Loucy (cell line): ENCODE data around the gene FDX2.
A peak's percentile ranks its signal among the peaks of the same experiment; 100 is the strongest.

ENCODE experiments used
- H2AFZ ChIP-seq: fragments of 200-600 bp; sonication (generic); 2 replicates; pipeline ENCODE4 v1.6.0; 2016; ENCODE audit warnings: antibody characterized with exemption, mild to moderate bottlenecking, low read length, moderate library complexity
- H3F3A ChIP-seq: fragments of 200-600 bp; 2 replicates; pipeline ENCODE4 v1.6.0; 2016; ENCODE audit warnings: antibody characterized with exemption, low read depth, mild to moderate bottlenecking
- H3K27me3 ChIP-seq: fragments of 200-600 bp; sonication (generic); 2 replicates; pipeline ENCODE4 v1.6.1; 2014; ENCODE audit warnings: low read length, mild to moderate bottlenecking; ENCODE audit not compliant: insufficient read depth, poor library complexity, severe bottlenecking
- H3K36me3 ChIP-seq: fragments of 200-600 bp; sonication (generic); 2 replicates; pipeline ENCODE4 v1.6.1; 2016; ENCODE audit warnings: low read length; ENCODE audit not compliant: insufficient read depth
- H3K4me1 ChIP-seq: fragments of 200-600 bp; sonication (generic); 2 replicates; pipeline ENCODE4 v1.5.1; 2014; ENCODE audit warnings: low read length, mild to moderate bottlenecking; ENCODE audit not compliant: insufficient read depth, poor library complexity, severe bottlenecking
- H3K4me2 ChIP-seq: fragments of 200-600 bp; sonication (generic); 2 replicates; pipeline ENCODE4 v1.6.0; 2014; ENCODE audit warnings: antibody characterized with exemption, low read length, low read depth, mild to moderate bottlenecking; ENCODE audit not compliant: poor library complexity, severe bottlenecking
- H3K4me3 ChIP-seq: fragments of 200-600 bp; sonication (generic); 2 replicates; pipeline ENCODE4 v1.5.1; 2014; ENCODE audit warnings: low read length, mild to moderate bottlenecking, mixed read lengths; ENCODE audit not compliant: poor library complexity, severe bottlenecking
- H3K79me2 ChIP-seq: fragments of 200-600 bp; sonication (generic); 2 replicates; pipeline ENCODE4 v1.6.1; 2014; ENCODE audit warnings: low read length; ENCODE audit not compliant: insufficient read depth
- H3K9ac ChIP-seq: fragments of 200-600 bp; sonication (generic); 2 replicates; pipeline ENCODE4 v1.6.0; 2014; ENCODE audit warnings: mild to moderate bottlenecking, low read depth, low read length, moderate library complexity; ENCODE audit not compliant: poor library complexity, severe bottlenecking
- H3K9me2 ChIP-seq: fragments of 200-600 bp; sonication (generic); replicated peaks from 2 replicates; pipeline ENCODE4 v1.6.1; 2016; ENCODE audit warnings: low read depth, low read length, mixed read lengths
- H3K9me3 ChIP-seq: fragments of 200-600 bp; sonication (generic); 2 replicates; pipeline ENCODE4 v1.6.1; 2014; ENCODE audit warnings: mild to moderate bottlenecking, antibody characterized with exemption, low read length, low read depth; ENCODE audit not compliant: insufficient read depth
- H4K20me1 ChIP-seq: fragments of 200-600 bp; sonication (generic); 2 replicates; pipeline ENCODE4 v1.6.0; 2014; ENCODE audit warnings: antibody characterized with exemption, low read length, mild to moderate bottlenecking; ENCODE audit not compliant: insufficient read depth, poor library complexity, severe bottlenecking
- EZH2phosphoT487 ChIP-seq: fragments of 200-600 bp; IDR thresholded peaks from 2 replicates; pipeline ENCODE4 v1.6.1; 2018; ENCODE audit warnings: antibody characterized with exemption, mild to moderate bottlenecking, moderate library complexity, borderline replicate concordance
- TF ChIP-seq, protein P1 (sequence below): fragments of 200-600 bp; sonication (generic); conservative IDR thresholded peaks from 2 replicates; pipeline ENCODE4 v1.5.1; 2014; ENCODE audit warnings: mild to moderate bottlenecking, antibody characterized with exemption, low read length

FDX2 gene

DNA sequence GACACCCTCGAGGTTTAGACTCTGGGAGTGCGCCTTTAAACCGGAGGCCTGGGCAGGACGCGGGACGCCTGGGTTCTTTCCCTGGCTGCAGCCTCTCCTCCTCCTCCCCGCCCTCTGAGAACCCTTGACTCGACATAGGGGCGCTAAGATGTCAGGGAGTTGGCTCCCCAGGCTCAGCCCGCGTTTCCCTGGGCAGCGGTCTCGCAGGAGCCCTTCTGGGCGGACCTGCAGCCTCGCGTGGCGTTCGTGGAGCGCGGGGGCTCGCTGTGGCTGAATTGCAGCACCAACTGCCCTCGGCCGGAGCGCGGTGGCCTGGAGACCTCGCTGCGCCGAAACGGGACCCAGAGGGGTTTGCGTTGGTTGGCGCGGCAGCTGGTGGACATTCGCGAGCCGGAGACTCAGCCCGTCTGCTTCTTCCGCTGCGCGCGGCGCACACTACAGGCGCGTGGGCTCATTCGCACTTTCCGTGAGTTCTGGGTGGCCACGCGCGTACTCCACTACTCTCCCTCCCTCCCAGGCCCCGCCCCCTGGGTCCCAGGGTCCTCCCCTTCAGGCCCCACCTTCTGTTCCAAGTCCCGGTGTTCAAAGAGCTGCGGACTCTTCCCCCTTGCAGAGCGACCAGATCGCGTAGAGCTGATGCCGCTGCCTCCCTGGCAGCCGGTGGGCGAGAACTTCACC, 24.8 kb downstream of the FDX2 start:
- no peak overlapping the region for H2AFZ ChIP-seq
- no peak overlapping the region for H3K4me2 ChIP-seq
- peaks cover 25% of the 10 kb centered on the region for H3K4me1 ChIP-seq
- TF ChIP-seq, protein P1, sequence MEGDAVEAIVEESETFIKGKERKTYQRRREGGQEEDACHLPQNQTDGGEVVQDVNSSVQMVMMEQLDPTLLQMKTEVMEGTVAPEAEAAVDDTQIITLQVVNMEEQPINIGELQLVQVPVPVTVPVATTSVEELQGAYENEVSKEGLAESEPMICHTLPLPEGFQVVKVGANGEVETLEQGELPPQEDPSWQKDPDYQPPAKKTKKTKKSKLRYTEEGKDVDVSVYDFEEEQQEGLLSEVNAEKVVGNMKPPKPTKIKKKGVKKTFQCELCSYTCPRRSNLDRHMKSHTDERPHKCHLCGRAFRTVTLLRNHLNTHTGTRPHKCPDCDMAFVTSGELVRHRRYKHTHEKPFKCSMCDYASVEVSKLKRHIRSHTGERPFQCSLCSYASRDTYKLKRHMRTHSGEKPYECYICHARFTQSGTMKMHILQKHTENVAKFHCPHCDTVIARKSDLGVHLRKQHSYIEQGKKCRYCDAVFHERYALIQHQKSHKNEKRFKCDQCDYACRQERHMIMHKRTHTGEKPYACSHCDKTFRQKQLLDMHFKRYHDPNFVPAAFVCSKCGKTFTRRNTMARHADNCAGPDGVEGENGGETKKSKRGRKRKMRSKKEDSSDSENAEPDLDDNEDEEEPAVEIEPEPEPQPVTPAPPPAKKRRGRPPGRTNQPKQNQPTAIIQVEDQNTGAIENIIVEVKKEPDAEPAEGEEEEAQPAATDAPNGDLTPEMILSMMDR, result no peak
- no peak for TF ChIP-seq EZH2phosphoT487
- no peak overlapping the region for H3K9ac ChIP-seq
- H3K27me3 ChIP-seq, result no peaks in the 10 kb centered on the region
- H3K9me2 ChIP-seq, result no peaks in the 10 kb centered on the region
- H4K20me1 ChIP-seq, result no peaks in the 10 kb centered on the region
- no peaks in the 10 kb centered on the region for H3F3A ChIP-seq
- H3K9me3 ChIP-seq, result no peaks in the 10 kb centered on the region
- H3K4me3 ChIP-seq, result no peak overlapping the region
- no peaks in the 10 kb centered on the region; the same call in 1 of the 2 replicates for H3K36me3 ChIP-seq
- H3K79me2 ChIP-seq, result no peaks in the 10 kb centered on the region

- Histone ChIP-seq H4K20me1 (no peaks in the 10 kb centered on the region), H3K4me2 (peak overlapping the region; percentile 83), H2AFZ (no peak overlapping the region), H3K27me3 (no peaks in the 10 kb centered on the region), H3K79me2 (no peaks in the 10 kb centered on the region), H3K9ac (no peak overlapping the region), H3K4me1 (peaks cover 29% of the 10 kb centered on the region), H3K9me3 (no peaks in the 10 kb centered on the region), H3F3A (no peaks in the 10 kb centered on the region), H3K9me2 (no peaks in the 10 kb centered on the region), H3K4me3 (no peak overlapping the region), H3K36me3 (peaks cover 3% of the 10 kb centered on the region; the same call in 1 of the 2 replicates)
- no peak for TF ChIP-seq EZH2phosphoT487
Observed at GRCh38 chr19:10290357-10290875, 25.4 kb downstream of the FDX2 start.

DNA sequence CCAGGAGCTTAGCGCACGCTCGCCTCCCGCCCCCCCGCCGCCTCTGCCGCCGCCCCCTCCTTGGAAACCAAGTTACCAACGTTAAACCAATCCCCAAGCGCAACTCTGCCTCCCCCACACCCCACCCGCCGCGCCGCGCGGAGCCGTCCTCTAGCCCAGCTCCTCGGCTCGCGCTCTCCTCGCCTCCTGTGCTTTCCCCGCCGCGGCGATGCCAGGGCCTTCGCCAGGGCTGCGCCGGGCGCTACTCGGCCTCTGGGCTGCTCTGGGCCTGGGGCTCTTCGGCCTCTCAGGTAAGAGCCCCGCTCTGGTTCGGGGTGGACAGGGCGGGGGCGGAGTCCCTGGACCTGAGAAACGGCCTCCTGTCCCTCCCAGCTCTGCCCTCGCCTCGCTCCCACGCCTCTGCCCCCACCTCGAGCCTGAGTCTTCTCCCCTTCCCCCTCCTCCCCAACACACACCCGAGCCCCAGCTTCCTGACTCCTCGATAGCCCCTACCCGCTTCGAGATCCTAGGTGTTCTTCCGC, 25.9 kb downstream of the FDX2 start, which contains the start of gene ICAM5:
Gene ICAM5 (plus strand): TSS at position 117 of the 521 bp plus-strand sequence. CDS start 92 bp downstream, at position 209.
- H3F3A ChIP-seq, result no peaks in the 10 kb centered on the region
- H3K36me3 ChIP-seq, result peaks cover 8% of the 10 kb centered on the region; the same call in 1 of the 2 replicates
- H3K9me3 ChIP-seq, result no peaks in the 10 kb centered on the region
- no peak for TF ChIP-seq EZH2phosphoT487
- TF ChIP-seq, protein P1, result no peak
- H3K9ac ChIP-seq, result peak within 1 kb of the TSS; percentile 54
- H3K4me2 ChIP-seq, result peak within 1 kb of the TSS; percentile 83
- no peaks in the 10 kb centered on the region for H3K79me2 ChIP-seq
- H2AFZ ChIP-seq, result peak within 1 kb of the TSS; percentile 86
- no peaks in the 10 kb centered on the region for H4K20me1 ChIP-seq
- H3K9me2 ChIP-seq, result no peaks in the 10 kb centered on the region
- peak within 1 kb of the TSS; percentile 74 for H3K4me3 ChIP-seq
- no peaks in the 10 kb centered on the region for H3K27me3 ChIP-seq
- peaks cover 29% of the 10 kb centered on the region for H3K4me1 ChIP-seq
